ENCODE results near the gene TMEM184A. TPM values are rescaled to one million over a fixed set of nuclear protein-coding genes. Genes with fewer than 3 reads are reported as not detected.

Gene TMEM184A
- polyA plus RNA-seq, 2 of the 4 experiments (the other 2 are of a cell fraction), result 14.3 to 18.4 TPM

DNA sequence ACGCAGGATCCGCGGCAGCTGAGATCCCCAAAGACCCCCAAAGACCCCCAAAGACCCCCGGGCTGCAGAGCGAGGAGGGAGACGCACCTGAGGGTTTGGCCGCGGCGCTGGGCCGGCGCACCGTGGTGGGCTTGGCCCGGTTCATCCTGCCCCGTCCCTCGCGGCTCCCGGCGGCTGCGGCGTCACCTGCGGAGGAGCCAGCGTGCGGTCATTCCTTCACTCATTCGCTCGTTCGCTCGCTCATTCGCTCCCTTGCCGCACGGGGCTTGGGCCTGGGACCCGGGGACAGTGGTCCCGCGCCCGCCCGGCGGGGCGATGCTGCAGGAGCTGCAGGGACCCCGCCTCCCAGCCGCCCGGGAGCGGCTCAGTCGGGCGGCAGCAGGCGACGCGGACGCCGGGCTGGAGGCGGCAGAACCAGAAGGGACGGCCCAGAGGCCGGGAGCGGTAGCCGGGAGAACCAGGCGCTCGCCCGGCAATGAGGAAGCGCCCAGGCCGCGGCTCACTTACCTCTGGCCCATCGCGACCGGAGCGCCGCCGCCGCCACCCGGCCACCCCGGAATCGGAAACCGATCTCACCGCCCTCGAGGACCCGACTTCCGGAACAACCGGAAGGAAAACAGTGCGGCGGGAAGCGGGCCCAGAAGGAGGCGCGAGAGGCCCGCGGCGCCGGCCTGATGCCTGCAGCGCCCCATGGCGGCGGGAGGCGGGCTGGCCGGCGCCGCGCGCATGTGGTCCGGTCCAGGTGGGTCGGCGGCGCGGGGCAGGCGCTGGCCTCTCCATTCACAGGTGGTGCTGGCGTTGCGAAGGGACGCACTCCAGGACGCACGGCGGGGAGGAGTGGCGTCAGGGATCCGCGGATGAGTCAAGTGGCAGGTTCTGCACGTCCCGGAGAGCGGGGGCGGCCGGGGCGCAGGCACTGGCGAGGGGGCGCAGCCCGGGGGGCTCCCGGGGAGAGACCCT lies 51.9 kb downstream of the TMEM184A start, which contains the start of gene INTS1 (continued):
- TF ChIP-seq REST (IDR thresholded peaks at IDR 0.05), result no peak
- TF ChIP-seq KDM1A (IDR thresholded peaks at IDR 0.05; ENCODE audit: low read depth), result no peak
- TF ChIP-seq BHLHE40 (IDR thresholded peaks at IDR 0.05; ENCODE audit: low read depth, low read length), result no peak
- peak; percentile 9 for TF ChIP-seq POLR2A (IDR thresholded peaks at IDR 0.05; ENCODE audit: low read length)
- no peak for TF ChIP-seq HOXA7 (CRISPR knock-in tag; IDR thresholded peaks at IDR 0.05)
- TF ChIP-seq, protein P1, sequence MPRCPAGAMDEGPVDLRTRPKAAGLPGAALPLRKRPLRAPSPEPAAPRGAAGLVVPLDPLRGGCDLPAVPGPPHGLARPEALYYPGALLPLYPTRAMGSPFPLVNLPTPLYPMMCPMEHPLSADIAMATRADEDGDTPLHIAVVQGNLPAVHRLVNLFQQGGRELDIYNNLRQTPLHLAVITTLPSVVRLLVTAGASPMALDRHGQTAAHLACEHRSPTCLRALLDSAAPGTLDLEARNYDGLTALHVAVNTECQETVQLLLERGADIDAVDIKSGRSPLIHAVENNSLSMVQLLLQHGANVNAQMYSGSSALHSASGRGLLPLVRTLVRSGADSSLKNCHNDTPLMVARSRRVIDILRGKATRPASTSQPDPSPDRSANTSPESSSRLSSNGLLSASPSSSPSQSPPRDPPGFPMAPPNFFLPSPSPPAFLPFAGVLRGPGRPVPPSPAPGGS (IDR thresholded peaks at IDR 0.05), result 0 out of 3 replicates have a peak, but pooled peaks have one; percentile 44
- TF ChIP-seq NR3C1 (IDR thresholded peaks at IDR 0.05), result no peak
- TF ChIP-seq CBX2 (IDR thresholded peaks at IDR 0.05; ENCODE audit: borderline replicate concordance, low read depth), result no peak
- TF ChIP-seq, protein P2, sequence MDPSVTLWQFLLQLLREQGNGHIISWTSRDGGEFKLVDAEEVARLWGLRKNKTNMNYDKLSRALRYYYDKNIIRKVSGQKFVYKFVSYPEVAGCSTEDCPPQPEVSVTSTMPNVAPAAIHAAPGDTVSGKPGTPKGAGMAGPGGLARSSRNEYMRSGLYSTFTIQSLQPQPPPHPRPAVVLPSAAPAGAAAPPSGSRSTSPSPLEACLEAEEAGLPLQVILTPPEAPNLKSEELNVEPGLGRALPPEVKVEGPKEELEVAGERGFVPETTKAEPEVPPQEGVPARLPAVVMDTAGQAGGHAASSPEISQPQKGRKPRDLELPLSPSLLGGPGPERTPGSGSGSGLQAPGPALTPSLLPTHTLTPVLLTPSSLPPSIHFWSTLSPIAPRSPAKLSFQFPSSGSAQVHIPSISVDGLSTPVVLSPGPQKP (IDR thresholded peaks at IDR 0.05; ENCODE audit: low read depth, low read length), result no peak
- TF ChIP-seq GATA3 (IDR thresholded peaks at IDR 0.05; ENCODE audit: borderline replicate concordance), result peak; percentile 40; the same call in 1 of the 2 replicates
- peak; percentile 79 for TF ChIP-seq SMC3 (IDR thresholded peaks at IDR 0.05)
- peak; percentile 70 for TF ChIP-seq HOXB5 (CRISPR knock-in tag; IDR thresholded peaks at IDR 0.05)
- no peak for TF ChIP-seq EHMT2 (IDR thresholded peaks at IDR 0.05; ENCODE audit: low read depth)
- TF ChIP-seq E2F6 (IDR thresholded peaks at IDR 0.05; ENCODE audit: borderline replicate concordance, low read depth), result no peak; the same call in 1 of the 2 replicates
- TF ChIP-seq ESRRA (IDR thresholded peaks at IDR 0.05; ENCODE audit: borderline replicate concordance, low read length), result no peak
- TF ChIP-seq CHD4 (IDR thresholded peaks at IDR 0.05; ENCODE audit: borderline replicate concordance), result no peak
- peak; percentile 33 to 73; a peak in 4 of 5 replicates for TF ChIP-seq RAD21 (conservative IDR thresholded peaks at IDR 0.05 in 1 of 2, IDR thresholded peaks at IDR 0.05 in 1 of 2)
- no peak for TF ChIP-seq HEYL (CRISPR knock-in tag; IDR thresholded peaks at IDR 0.05)
- TF ChIP-seq, protein P3, sequence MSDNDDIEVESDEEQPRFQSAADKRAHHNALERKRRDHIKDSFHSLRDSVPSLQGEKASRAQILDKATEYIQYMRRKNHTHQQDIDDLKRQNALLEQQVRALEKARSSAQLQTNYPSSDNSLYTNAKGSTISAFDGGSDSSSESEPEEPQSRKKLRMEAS (IDR thresholded peaks at IDR 0.05), result peak; percentile 96
- TF ChIP-seq PHF8 (IDR thresholded peaks at IDR 0.05; ENCODE audit: borderline replicate concordance, low read depth), result peak; percentile 88; the same call in 1 of the 2 replicates
- no peak for TF ChIP-seq RNF2 (IDR thresholded peaks at IDR 0.05; ENCODE audit: borderline replicate concordance, low read depth)
- TF ChIP-seq ATOH8 (CRISPR knock-in tag; IDR thresholded peaks at IDR 0.05; ENCODE audit: low read depth), result 0 out of 2 replicates have a peak, but pooled peaks have one; percentile 46
- TF ChIP-seq EP300 (IDR thresholded peaks at IDR 0.05), result peak in 1 of 2 experiments; percentile 16; a peak in 1 of 5 replicates
- no peak for TF ChIP-seq CEBPB (IDR thresholded peaks at IDR 0.05)
- no peak for TF ChIP-seq TP53 (CRISPR knock-in tag; IDR thresholded peaks at IDR 0.05)

Measured in A549 (cell line).